GM18508 (cell line): Measurements from ENCODE around the gene WDFY4.
"Not testable (repeated sequence)": the region's sequence is repeated elsewhere in the genome, so short reads cannot be mapped to it uniquely, and the experiment has no call there.

Experiments used
- ATAC-seq: cut with Tn5 transposase; IDR thresholded peaks from one replicate; pipeline ENCODE4 v1.9.1; 2021; ENCODE audit warnings: moderate number of reproducible peaks; ENCODE audit not compliant: insufficient read depth, unreplicated experiment

WDFY4 gene

DNA sequence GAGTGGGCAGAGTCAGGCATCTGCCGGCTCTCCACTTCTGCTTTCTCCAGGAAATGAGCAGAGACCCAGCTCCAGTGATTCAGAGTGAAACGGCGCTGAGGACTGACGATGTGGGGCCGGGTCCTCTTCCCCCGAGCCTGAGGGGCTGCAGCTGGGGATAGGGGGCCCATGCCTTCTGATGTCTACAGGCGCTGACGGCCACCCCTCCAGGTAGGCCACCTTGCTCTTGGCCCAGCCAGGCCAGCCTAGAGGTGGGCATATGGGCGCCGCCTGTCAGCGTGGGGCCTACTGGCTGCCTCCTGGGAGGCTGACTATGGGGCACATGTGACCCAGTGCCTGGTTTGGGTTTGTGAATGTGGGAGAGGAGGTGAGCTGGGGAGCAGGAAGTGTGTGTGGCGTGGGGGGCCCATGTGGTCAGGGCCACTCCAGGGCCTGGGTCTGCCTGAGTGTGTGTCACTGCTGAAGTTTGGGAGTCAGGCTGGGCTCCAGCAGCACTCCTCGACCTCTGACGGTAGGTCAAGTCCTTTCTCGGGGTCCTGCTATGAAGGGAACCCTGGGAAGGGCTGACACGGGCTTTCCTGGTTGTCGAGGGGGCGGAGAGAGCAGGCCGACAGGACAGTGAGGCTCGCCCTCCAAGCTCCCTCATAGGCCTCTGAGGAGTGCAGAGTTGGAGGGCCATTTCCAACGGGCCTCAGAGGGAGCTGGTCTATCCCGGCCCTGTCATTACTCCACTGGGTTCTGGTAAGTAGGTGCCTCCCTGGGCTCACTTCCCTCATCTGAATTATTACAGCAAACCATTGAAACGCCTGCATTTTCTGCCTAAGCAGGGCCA is at the start of gene WDFY4:
Gene WDFY4, plus strand, starts transcription at position 82 of the 832 bp plus-strand sequence. CDS start 24,860 bp downstream, outside the sequence.
- ATAC-seq, result peak; percentile 42

GRCh38 chr10:48634984-48635557 is 49.6 kb upstream of the WDFY4 start:
- no peak for ATAC-seq

DNA sequence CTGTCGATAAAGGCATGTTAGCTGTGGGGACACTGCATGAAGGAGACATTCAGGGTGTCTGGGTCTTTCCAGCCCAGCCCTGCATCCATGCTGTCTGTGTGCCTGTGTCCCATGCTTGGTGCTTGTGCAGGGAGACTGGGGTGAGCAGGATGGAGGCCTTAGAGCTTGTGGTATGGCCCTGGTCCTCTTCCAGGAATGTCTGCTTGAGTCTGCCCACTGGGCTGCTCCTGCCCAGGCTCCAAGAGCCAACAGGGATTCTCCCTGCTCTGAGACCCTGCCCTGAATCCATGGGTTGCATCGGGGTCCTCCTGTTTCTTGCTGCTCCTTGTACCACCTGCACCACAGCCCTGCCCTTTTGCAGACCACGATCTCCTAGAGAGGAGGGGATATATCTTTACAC is 48.4 kb upstream of the WDFY4 start:
- ATAC-seq, result no peak

DNA sequence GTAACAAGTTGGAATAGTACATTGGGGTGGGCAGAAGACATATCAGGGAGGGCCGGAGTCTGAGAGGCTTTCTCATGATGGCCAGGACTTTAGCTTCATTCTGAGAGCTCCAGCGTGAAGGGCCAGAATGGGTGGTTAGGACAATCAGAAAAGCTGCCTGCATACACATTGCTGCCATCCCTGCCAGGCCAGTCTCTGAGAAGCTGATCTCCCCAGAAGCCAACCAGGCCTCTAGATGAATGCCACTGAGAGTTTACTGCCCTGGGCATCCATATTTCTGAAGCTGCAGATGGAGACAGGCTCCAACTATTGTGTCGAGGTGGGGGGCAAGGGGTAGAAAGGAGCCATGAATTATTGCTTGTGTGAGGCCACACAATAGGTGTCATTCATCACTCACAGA is 47.8 kb upstream of the WDFY4 start:
- ATAC-seq, result no peak

DNA sequence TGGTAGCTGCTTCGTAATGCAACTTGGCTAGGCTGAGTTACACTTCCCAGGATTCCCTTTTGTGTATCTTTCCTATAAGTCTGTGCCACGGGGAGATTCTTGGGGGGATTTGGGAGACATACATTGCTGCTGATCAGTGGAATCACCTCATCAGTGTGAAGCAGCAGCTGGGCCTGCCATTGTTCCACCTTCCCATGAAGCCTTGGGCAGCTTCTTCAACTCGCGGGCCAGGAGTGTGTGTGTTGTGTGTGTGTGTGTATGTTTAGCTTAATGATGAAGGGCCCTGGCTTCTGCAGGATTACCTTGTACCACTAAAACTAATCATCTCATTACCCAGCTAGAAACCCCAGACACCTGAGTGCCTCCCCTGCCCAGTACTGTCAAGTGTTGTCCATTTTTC is 46.5 kb upstream of the WDFY4 start:
- no peak for ATAC-seq

DNA sequence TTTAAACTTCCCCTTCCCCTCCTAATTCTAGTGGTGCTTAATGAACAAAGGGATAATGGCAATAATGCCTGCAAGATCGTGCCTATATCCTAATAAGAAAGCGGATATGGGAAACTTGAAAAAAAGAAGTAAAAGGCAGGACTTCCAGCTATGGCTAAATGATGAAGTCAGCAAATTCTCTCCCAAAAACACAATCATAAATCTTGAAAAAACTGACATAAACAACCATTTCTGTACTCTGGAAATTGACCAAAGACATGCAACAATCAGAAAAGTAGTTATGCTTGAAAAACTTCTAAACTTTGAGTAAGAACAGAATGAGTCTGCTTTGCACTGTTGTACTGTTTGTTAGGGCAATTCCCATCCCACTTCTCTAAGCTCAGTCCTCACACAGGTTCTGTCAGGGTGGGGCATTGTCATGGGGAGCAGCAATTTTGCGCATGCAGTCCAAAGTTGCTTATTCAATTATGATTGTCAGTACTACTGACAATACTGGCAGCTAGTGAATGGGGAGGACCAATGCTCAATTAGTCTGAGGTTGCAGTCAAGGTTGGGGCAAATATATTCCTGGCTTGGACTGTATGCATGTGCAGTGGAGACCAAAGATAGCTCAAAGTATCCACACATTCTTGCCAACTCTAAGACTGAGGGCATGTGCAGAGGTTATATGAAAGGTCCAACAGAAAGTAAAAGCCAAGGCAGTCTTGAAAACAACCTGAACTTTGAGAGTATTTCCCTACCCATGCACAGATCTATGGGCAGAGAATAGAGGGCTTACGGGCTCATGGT is 45.7 kb upstream of the WDFY4 start:
- no peak for ATAC-seq

GRCh38 chr10:48639632-48640031 is 45.0 kb upstream of the WDFY4 start:
- ATAC-seq, result no peak

GRCh38 chr10:48640326-48640725 is 44.3 kb upstream of the WDFY4 start:
- ATAC-seq, result no peak

- not testable (repeated sequence) for ATAC-seq
These were observed 43.5 kb upstream of the WDFY4 start for GRCh38 chr10:48641099-48641690.

DNA sequence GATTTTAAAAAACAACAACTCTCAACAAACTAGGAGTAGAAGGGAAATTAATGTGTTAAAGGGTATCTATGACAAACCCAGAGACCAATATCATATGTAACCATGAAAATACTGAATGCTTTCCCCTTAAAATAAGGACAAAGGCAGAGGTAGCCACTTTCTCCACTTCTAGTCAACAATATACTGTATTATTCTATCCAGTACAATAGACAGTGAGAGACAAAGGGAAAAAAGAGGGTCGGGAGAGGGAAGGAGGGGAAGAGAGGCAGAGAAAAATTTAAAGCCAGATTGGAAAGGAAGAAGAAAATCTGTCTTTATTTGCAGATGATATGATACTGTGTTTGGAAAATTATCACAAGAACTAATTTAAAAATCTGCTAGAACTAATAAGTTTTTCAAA is 39.1 kb upstream of the WDFY4 start:
- no peak for ATAC-seq

- not testable (repeated sequence) for ATAC-seq
These were observed 37.6 kb upstream of the WDFY4 start for GRCh38 chr10:48647073-48647472.

- ATAC-seq, result no peak
These were observed 36.3 kb upstream of the WDFY4 start for GRCh38 chr10:48648172-48648942.

- no peak for ATAC-seq
These were observed 35.2 kb upstream of the WDFY4 start for GRCh38 chr10:48649349-48649944.

GRCh38 chr10:48651293-48651692 is 33.4 kb upstream of the WDFY4 start:
- no peak for ATAC-seq

DNA sequence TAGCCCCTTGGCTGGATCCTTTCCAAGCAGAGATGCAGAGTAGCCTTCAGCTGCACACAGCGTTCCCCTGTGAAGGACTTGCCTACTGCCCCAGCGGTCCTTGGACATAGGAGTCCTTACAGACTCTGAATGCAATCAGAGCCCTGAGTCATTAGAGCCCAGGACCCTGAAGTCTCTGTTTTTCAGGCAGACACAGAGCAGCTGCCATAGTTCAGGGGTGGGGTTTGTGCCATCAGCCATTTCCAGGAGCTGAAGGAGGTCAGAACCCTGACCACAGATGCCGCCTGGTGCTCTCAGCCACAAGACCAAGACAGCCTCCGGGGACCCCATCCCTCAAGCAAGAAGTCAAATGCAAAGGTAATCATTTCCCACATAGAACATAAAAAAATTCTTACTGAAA is 32.8 kb upstream of the WDFY4 start:
- no peak for ATAC-seq

GRCh38 chr10:48652344-48652743 is 32.3 kb upstream of the WDFY4 start:
- no peak for ATAC-seq

DNA sequence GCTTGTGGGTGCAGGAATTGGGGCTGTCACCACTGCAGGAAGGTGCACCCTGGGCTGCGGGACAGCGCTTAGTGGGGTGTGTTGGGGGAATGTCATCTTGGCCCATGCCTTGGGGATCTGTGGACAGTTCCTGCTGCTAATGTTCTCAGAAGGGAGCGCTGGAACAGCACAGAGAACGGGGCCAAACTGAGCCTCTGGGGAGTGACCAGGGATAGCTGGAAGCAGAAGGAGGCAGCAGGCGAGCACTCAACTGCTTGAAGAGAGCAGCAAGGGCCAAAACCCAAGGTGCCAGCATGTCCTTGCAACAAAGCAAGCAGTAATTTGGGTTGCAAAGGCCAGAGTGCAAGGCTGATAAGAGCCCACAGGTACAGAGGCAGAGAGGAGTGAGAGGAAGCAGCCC is 31.3 kb upstream of the WDFY4 start:
- ATAC-seq, result no peak

GRCh38 chr10:48653944-48654698 is 30.6 kb upstream of the WDFY4 start:
- no peak for ATAC-seq
